WTC11 (cell line): ENCODE measurements around the gene AVPR1B. TPM values are rescaled to one million over a fixed set of nuclear protein-coding genes. Genes with fewer than 3 reads are reported as not detected.

Experiments used
- ATAC-seq: fragments of 200-7000 bp; cut with Tn5 transposase; 2 replicates; pipeline ENCODE4 v1.10.0; 2021; ENCODE audit warnings: mild to moderate bottlenecking, moderate library complexity
- CTCF ChIA-PET: fragments of 300-600 bp; sonication (Branson Sonifier 250); formaldehyde crosslinking; loops from one replicate; lab custom pipeline; 2021; ENCODE audit warnings: antibody characterized with exemption; lab: Charles Lee
- POLR2A ChIA-PET: fragments of 350-600 bp; sonication (Branson Sonifier 250); formaldehyde crosslinking; loops from one replicate; lab custom pipeline; 2021; ENCODE audit warnings: antibody characterized with exemption; lab: Charles Lee
- DNase-seq: peaks from one replicate; pipeline ENCODE4 v3.0.0; 2021; ENCODE audit warnings: low spot score
- H3K27ac Mint-ChIP-seq: 2 replicates; pipeline ENCODE4 v1.8.0; 2021; ENCODE audit warnings: mixed read lengths
- H3K27me3 Mint-ChIP-seq: 2 replicates; pipeline ENCODE4 v1.8.0; 2021; ENCODE audit warnings: low read depth, mild to moderate bottlenecking, moderate library complexity, mixed read lengths
- H3K36me3 Mint-ChIP-seq: 2 replicates; pipeline ENCODE4 v1.8.0; 2021; ENCODE audit warnings: mixed read lengths
- H3K4me1 Mint-ChIP-seq: 2 replicates; pipeline ENCODE4 v1.8.0; 2022; ENCODE audit warnings: mixed read lengths
- H3K4me3 Mint-ChIP-seq: 2 replicates; pipeline ENCODE4 v1.8.0; 2021; ENCODE audit warnings: mild to moderate bottlenecking, moderate library complexity, mixed read lengths
- H3K9me3 Mint-ChIP-seq: 2 replicates; pipeline ENCODE4 v1.8.0; 2021; ENCODE audit warnings: mixed read lengths
- AFF4 ChIP-seq: sonication (generic); formaldehyde crosslinking; IDR thresholded peaks from 2 replicates; pipeline ENCODE4 v1.8.1; 2023; ENCODE audit warnings: mild to moderate bottlenecking, missing genetic modification reagents, borderline replicate concordance
- ATF2 ChIP-seq: sonication (generic); formaldehyde crosslinking; IDR thresholded peaks from 2 replicates; pipeline ENCODE4 v1.8.1; 2022; ENCODE audit warnings: low read depth, missing genetic modification reagents, borderline replicate concordance
- ELF4 ChIP-seq: sonication (generic); formaldehyde crosslinking; IDR thresholded peaks from 2 replicates; pipeline ENCODE4 v1.8.1; 2022; ENCODE audit warnings: low read depth, mild to moderate bottlenecking, moderate library complexity, missing genetic modification reagents
- ETV6 ChIP-seq: sonication (generic); formaldehyde crosslinking; IDR thresholded peaks from 2 replicates; pipeline ENCODE4 v1.8.1; 2022; ENCODE audit warnings: mild to moderate bottlenecking, missing genetic modification reagents
- HMGA2 ChIP-seq: fragments of 250-450 bp; sonication (Bioruptor Pico); IDR thresholded peaks from 2 replicates; pipeline ENCODE4 v1.4.0; 2021; ENCODE audit warnings: mild to moderate bottlenecking, moderate library complexity
- MLX ChIP-seq: sonication (generic); formaldehyde crosslinking; IDR thresholded peaks from 2 replicates; pipeline ENCODE4 v1.8.1; 2023; ENCODE audit warnings: mild to moderate bottlenecking, missing genetic modification reagents, moderate library complexity
- NR2C2 ChIP-seq: sonication (generic); formaldehyde crosslinking; IDR thresholded peaks from 2 replicates; pipeline ENCODE4 v1.8.0; 2022; ENCODE audit warnings: mild to moderate bottlenecking, missing genetic modification reagents
- NR3C1 ChIP-seq: sonication (generic); formaldehyde crosslinking; conservative IDR thresholded peaks from 2 replicates; pipeline ENCODE4 v1.8.1; 2023; ENCODE audit warnings: low read depth, mild to moderate bottlenecking, missing genetic modification reagents
- OVOL2 ChIP-seq: fragments of 250-450 bp; sonication (Bioruptor Pico); IDR thresholded peaks from 2 replicates; pipeline ENCODE4 v1.9.0; 2021; ENCODE audit warnings: mild to moderate bottlenecking, borderline replicate concordance
- PREB ChIP-seq: sonication (generic); formaldehyde crosslinking; IDR thresholded peaks from 2 replicates; pipeline ENCODE4 v1.8.1; 2022; ENCODE audit warnings: mild to moderate bottlenecking, missing genetic modification reagents, moderate library complexity, borderline replicate concordance
- SMAD4 ChIP-seq: sonication (generic); formaldehyde crosslinking; IDR thresholded peaks from 2 replicates; pipeline ENCODE4 v1.8.0; 2022; ENCODE audit warnings: mild to moderate bottlenecking, missing genetic modification reagents
- SP1 ChIP-seq: sonication (generic); formaldehyde crosslinking; conservative IDR thresholded peaks from 2 replicates; pipeline ENCODE4 v1.8.1; 2022; ENCODE audit warnings: missing genetic modification reagents
- TCF7 ChIP-seq: sonication (generic); formaldehyde crosslinking; IDR thresholded peaks from 2 replicates; pipeline ENCODE4 v1.8.0; 2022; ENCODE audit warnings: mild to moderate bottlenecking, low read depth, missing genetic modification reagents, moderate library complexity
- USF1 ChIP-seq: sonication (generic); formaldehyde crosslinking; IDR thresholded peaks from 2 replicates; pipeline ENCODE4 v1.8.0; 2022; ENCODE audit warnings: mild to moderate bottlenecking, missing genetic modification reagents
- ZNF317 ChIP-seq: sonication (generic); formaldehyde crosslinking; IDR thresholded peaks from 2 replicates; pipeline ENCODE4 v1.8.1; 2023; ENCODE audit warnings: low read depth, mild to moderate bottlenecking, moderate library complexity, missing genetic modification reagents, borderline replicate concordance
- ZNF396 ChIP-seq: fragments of 250-450 bp; sonication (Bioruptor Pico); IDR thresholded peaks from 2 replicates; pipeline ENCODE4 v1.8.0; 2021; ENCODE audit warnings: mild to moderate bottlenecking, moderate library complexity, borderline replicate concordance
- ZNF425 ChIP-seq: fragments of 250-450 bp; sonication (Bioruptor Pico); conservative IDR thresholded peaks from 2 replicates; pipeline ENCODE4 v1.9.0; 2021; ENCODE audit warnings: mild to moderate bottlenecking
- ZNF512 ChIP-seq: sonication (generic); formaldehyde crosslinking; IDR thresholded peaks from 2 replicates; pipeline ENCODE4 v1.8.1; 2022; ENCODE audit warnings: missing genetic modification reagents, borderline replicate concordance
- total RNA-seq: library from RNA; stranded (reverse); gene quantifications from 3 replicates; pipeline ENCODE4 v1.2.3, GENCODE V29; 2021

The AVPR1B gene
- total RNA-seq, 1 experiment from 2014 or later, result 0.68 TPM

GRCh38 chr1:206100226-206100815 lies 16.9 kb downstream of the AVPR1B start:
- ATAC-seq (no peak), DNase-seq (no peak)
- Mint-ChIP-seq H3K4me3 (no peak overlapping the region), H3K27me3 (no peaks in the 10 kb centered on the region), H3K4me1 (no peaks in the 10 kb centered on the region), H3K9me3 (no peaks in the 10 kb centered on the region), H3K27ac (no peak overlapping the region), H3K36me3 (no peaks in the 10 kb centered on the region)
- TF ChIP-seq ELF4 (CRISPR knock-in tag) (no peak), ATF2 (no peak), NR3C1 (CRISPR knock-in tag) (no peak), ZNF425 (CRISPR knock-in tag) (no peak), TCF7 (CRISPR knock-in tag) (no peak)
- CTCF ChIA-PET, result interaction anchor here (1.3 to 12.7 kb wide), 5 partner anchors 18 to 181 kb away, joined by 3 to 121 read pairs (median 11); no protein-coding TSS in a partner anchor
- POLR2A ChIA-PET, result no interaction called here

GRCh38 chr1:206098242-206098919 lies 18.8 kb downstream of the AVPR1B start:
- no peak for DNase-seq
- Mint-ChIP-seq H3K36me3 (no peaks in the 10 kb centered on the region), H3K27ac (no peak overlapping the region), H3K9me3 (no peaks in the 10 kb centered on the region), H3K4me3 (no peak overlapping the region), H3K27me3 (no peaks in the 10 kb centered on the region), H3K4me1 (no peaks in the 10 kb centered on the region)
- no peak for ATAC-seq
- TF ChIP-seq SMAD4 (CRISPR knock-in tag), result no peak
- no peak for TF ChIP-seq AFF4
- no peak for TF ChIP-seq PREB (CRISPR knock-in tag)
- TF ChIP-seq ETV6, result no peak
- TF ChIP-seq SP1 (CRISPR knock-in tag), result no peak
- TF ChIP-seq ZNF512 (CRISPR knock-in tag), result no peak
- no peak for TF ChIP-seq ZNF317 (CRISPR knock-in tag)
- TF ChIP-seq OVOL2 (CRISPR knock-in tag), result no peak
- TF ChIP-seq NR2C2 (CRISPR knock-in tag), result no peak
- no peak for TF ChIP-seq MLX
- TF ChIP-seq HMGA2 (CRISPR knock-in tag), result no peak
- TF ChIP-seq ZNF396 (CRISPR knock-in tag), result no peak
- no peak for TF ChIP-seq USF1
- TF ChIP-seq ZNF425 (CRISPR knock-in tag), result no peak
- POLR2A ChIA-PET, result no interaction called here
- CTCF ChIA-PET, result interaction anchor here (2.3 to 3.4 kb wide), 2 partner anchors 8 to 121 kb away, joined by 9 to 12 read pairs; no protein-coding TSS in a partner anchor
